ENCODE data around the gene CAMK2A.

CAMK2A gene

GRCh38 chr5:150180241-150181026 lies 109.1 kb downstream of the CAMK2A start:
- DNase-seq, result no peak

- no peak for DNase-seq
These were observed 110.5 kb downstream of the CAMK2A start for GRCh38 chr5:150179019-150179620.

GRCh38 chr5:150178262-150178661 lies 111.3 kb downstream of the CAMK2A start:
- no peak for DNase-seq

GRCh38 chr5:150177721-150178120 lies 111.9 kb downstream of the CAMK2A start:
- DNase-seq, result no peak

GRCh38 chr5:150176745-150177477 lies 112.7 kb downstream of the CAMK2A start:
- no peak for DNase-seq

GRCh38 chr5:150175536-150175935 lies 114.0 kb downstream of the CAMK2A start:
- no peak for DNase-seq

GRCh38 chr5:150175076-150175475 lies 114.5 kb downstream of the CAMK2A start:
- DNase-seq, result no peak

GRCh38 chr5:150174285-150174684 lies 115.3 kb downstream of the CAMK2A start:
- DNase-seq, result no peak

- no peak for DNase-seq
These were observed 116.4 kb downstream of the CAMK2A start for GRCh38 chr5:150173161-150173560.

GRCh38 chr5:150172556-150172955 lies 117.0 kb downstream of the CAMK2A start:
- DNase-seq, result no peak

GRCh38 chr5:150172145-150172544 lies 117.4 kb downstream of the CAMK2A start:
- DNase-seq, result no peak
